ENCODE data around the gene MEX3B.
"Not testable (repeated sequence)": the region's sequence is repeated elsewhere in the genome, so short reads cannot be mapped to it uniquely, and the experiment has no call there.

MEX3B gene

GRCh38 chr15:82005239-82005638 is 40.6 kb downstream of the MEX3B start:
- DNase-seq (ENCODE audit: low read depth in 2 of 2), result no peak

GRCh38 chr15:82003916-82004315 is 41.9 kb downstream of the MEX3B start:
- DNase-seq (ENCODE audit: low read depth in 2 of 2), result no peak

GRCh38 chr15:81995081-81995480 is 50.7 kb downstream of the MEX3B start:
- DNase-seq (ENCODE audit: low read depth in 2 of 2), result not testable (repeated sequence)

GRCh38 chr15:81992523-81992922 is 53.3 kb downstream of the MEX3B start:
- DNase-seq (ENCODE audit: low read depth in 2 of 2), result no peak

All from stimulated activated CD4-positive, alpha-beta T cell treated with anti-CD3 and anti-CD28 coated beads, Interleukin-1b, Interleukin-23, amount 100 ng/mL, for 1 hour (primary cell).